Measurements from ENCODE around the gene CSTF2T. TPM values are rescaled to one million over a fixed set of nuclear protein-coding genes. Genes with fewer than 3 reads are reported as not detected.

Gene CSTF2T
- total and polyA plus RNA-seq, 2 donors (not counting 3 experiments of a cell fraction or from before 2014, with no cell fraction given) = 4.8 to 19.8 TPM

DNA sequence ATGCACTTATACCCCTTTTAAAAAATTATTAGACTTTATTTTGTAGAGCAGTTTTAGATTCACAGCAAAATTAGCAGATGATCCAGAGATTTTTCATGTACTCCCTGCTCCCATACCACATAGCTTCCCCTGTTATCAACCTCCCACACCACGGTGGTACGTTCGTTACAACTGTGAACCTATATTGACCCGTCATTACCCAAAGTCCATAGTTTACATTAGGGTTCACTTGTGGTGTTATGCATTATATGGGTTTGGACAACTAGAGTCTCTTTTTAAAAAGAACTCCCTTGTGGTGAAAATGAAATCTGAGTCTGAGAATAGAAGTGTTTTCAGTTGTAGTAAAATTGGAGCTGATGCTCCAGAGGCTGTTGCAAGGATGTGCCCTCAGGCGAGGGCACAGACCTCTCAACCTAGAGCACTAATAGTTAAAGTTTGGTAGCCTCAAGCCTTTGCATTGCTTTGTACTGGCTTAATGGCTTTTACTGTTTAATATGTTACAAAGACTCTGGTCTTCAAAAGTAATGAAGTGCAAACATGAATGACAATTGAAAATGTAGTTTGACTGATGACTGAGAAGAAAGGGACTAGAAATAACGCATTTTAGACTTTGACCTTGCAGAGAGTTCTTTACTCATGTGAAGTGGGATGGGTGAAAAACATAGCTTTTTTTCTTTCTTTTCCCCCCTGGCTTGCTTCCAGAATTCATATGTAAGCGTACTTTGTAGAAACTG lies 30.6 kb upstream of the CSTF2T start:
- intact Hi-C loops (cut with micrococcal nuclease) (no loop called here), dilution Hi-C loops (cut with MboI; ENCODE audit: extremely low pct_ligation_motif_present, low sequenced_read_pairs) (no loop called here)
- Histone ChIP-seq H3K9ac (replicated peaks; ENCODE audit: extremely low read depth, insufficient read depth, low read length) (no peak overlapping the region), H3K27ac (ENCODE audit: insufficient read depth, low read depth, low read length) (no peak overlapping the region), H3K9me3 (replicated peaks; ENCODE audit: control insufficient read depth, insufficient read depth, low read length) (no peaks in the 10 kb centered on the region), H3K4me1 (ENCODE audit: control insufficient read depth, extremely low read depth, insufficient read depth, low read length) (no peaks in the 10 kb centered on the region), H3K4me2 (ENCODE audit: insufficient read depth, low read length) (no peak overlapping the region), H4K20me1 (replicated peaks; ENCODE audit: control insufficient read depth, extremely low read depth, insufficient read depth, low read length) (no peaks in the 10 kb centered on the region), H2AFZ (ENCODE audit: low read depth, low read length) (no peak overlapping the region), H3K4me3 (replicated peaks in 1 of 3; ENCODE audit: insufficient read depth in 1 of 3, low read depth in 1 of 3, low read length in 3 of 3) (no peak overlapping the region), H3K36me3 (ENCODE audit: control insufficient read depth in 2 of 2, extremely low read depth in 1 of 2, insufficient read depth in 2 of 2, low read length in 2 of 2) (no peaks in the 10 kb centered on the region), H3K27me3 (ENCODE audit: control insufficient read depth in 2 of 2, insufficient read depth in 2 of 2, low read length in 2 of 2) (no peaks in the 10 kb centered on the region), H3K9me1 (replicated peaks; ENCODE audit: control insufficient read depth, extremely low read depth, insufficient read depth, low read length) (no peaks in the 10 kb centered on the region), H3K79me2 (ENCODE audit: control insufficient read depth, insufficient read depth, low read length) (no peaks in the 10 kb centered on the region)
- TF ChIP-seq POLR2AphosphoS5 (IDR thresholded peaks at IDR 0.05; ENCODE audit: insufficient read depth, low read depth, low read length) (no peak), GATA2 (IDR thresholded peaks at IDR 0.05; ENCODE audit: insufficient read depth, insufficient read length, low read depth, low read length) (no peak), JUN (IDR thresholded peaks at IDR 0.05; ENCODE audit: borderline replicate concordance, insufficient read depth, insufficient read length, low read depth) (no peak), POLR2A (IDR thresholded peaks at IDR 0.05; ENCODE audit: low read depth, low read length) (no peak), FOS (IDR thresholded peaks at IDR 0.05; ENCODE audit: borderline replicate concordance, insufficient read depth, low read length) (no peak), EZH2 (IDR thresholded peaks at IDR 0.05; ENCODE audit: borderline replicate concordance, low read depth, low read length, severe bottlenecking) (no peak), MYC (IDR thresholded peaks at IDR 0.05; ENCODE audit: low read depth, low read length) (no peak)
- TF ChIP-seq, protein P1, sequence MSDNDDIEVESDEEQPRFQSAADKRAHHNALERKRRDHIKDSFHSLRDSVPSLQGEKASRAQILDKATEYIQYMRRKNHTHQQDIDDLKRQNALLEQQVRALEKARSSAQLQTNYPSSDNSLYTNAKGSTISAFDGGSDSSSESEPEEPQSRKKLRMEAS (IDR thresholded peaks at IDR 0.05; ENCODE audit: insufficient read depth, insufficient read length) = no peak
- TF ChIP-seq, protein P2, sequence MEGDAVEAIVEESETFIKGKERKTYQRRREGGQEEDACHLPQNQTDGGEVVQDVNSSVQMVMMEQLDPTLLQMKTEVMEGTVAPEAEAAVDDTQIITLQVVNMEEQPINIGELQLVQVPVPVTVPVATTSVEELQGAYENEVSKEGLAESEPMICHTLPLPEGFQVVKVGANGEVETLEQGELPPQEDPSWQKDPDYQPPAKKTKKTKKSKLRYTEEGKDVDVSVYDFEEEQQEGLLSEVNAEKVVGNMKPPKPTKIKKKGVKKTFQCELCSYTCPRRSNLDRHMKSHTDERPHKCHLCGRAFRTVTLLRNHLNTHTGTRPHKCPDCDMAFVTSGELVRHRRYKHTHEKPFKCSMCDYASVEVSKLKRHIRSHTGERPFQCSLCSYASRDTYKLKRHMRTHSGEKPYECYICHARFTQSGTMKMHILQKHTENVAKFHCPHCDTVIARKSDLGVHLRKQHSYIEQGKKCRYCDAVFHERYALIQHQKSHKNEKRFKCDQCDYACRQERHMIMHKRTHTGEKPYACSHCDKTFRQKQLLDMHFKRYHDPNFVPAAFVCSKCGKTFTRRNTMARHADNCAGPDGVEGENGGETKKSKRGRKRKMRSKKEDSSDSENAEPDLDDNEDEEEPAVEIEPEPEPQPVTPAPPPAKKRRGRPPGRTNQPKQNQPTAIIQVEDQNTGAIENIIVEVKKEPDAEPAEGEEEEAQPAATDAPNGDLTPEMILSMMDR (IDR thresholded peaks at IDR 0.05; ENCODE audit: extremely low read depth in 1 of 2, insufficient read depth in 1 of 2, low read depth in 1 of 2, low read length in 2 of 2) = no peak
- ChIA-PET POLR2A (no interaction called here), CTCF (interaction anchor here (0.6 kb wide), 1 partner anchor 174 kb away, joined by 3 read pairs; no protein-coding TSS in a partner anchor)
- FAIRE-seq = no peak
- no peak for DNase-seq (ENCODE audit: low read depth, low spot score)
- BruUV-seq (replicated peaks) = no TSS peak

Data from endothelial cell of umbilical vein (primary cell).